HAP-1 (cell line): Measurements from ENCODE around the gene TFF1.

Experiments used
- DNase-seq, 2 experiments: peaks; one replicate each; pipeline ENCODE4 v3.0.0-alpha.2; 2016 to 2020; ENCODE audit warnings: low spot score in 2 of 2
- H3K27me3 ChIP-seq: fragments of 250-450 bp; sonication (Bioruptor Pico); 2 replicates; pipeline ENCODE4 v1.5.1; 2020; ENCODE audit warnings: low read depth, mild to moderate bottlenecking, moderate library complexity
- H3K36me3 ChIP-seq: fragments of 250-450 bp; sonication (Bioruptor Pico); replicated peaks from 2 replicates; pipeline ENCODE4 v1.5.1; 2020; ENCODE audit warnings: mild to moderate bottlenecking
- H3K4me1 ChIP-seq: fragments of 250-450 bp; sonication (Bioruptor Pico); 2 replicates; pipeline ENCODE4 v1.5.1; 2020; ENCODE audit warnings: mild to moderate bottlenecking
- H3K4me3 ChIP-seq: fragments of 250-450 bp; sonication (Bioruptor Pico); 2 replicates; pipeline ENCODE4 v1.5.1; 2020; ENCODE audit warnings: mild to moderate bottlenecking, moderate library complexity
- H3K9me3 ChIP-seq: fragments of 250-450 bp; sonication (Bioruptor Pico); 2 replicates; pipeline ENCODE4 v1.5.1; 2020; ENCODE audit warnings: mild to moderate bottlenecking, moderate library complexity
- in situ Hi-C: fragments of 300-500 bp; cut with MboI; formaldehyde crosslinking; loops from 3 replicates; pipeline ENCODE4 v1.14.3; 2020; ENCODE audit warnings: low sequenced_read_pairs, inconsistent platforms, mixed read lengths

The TFF1 gene

GRCh38 chr21:42406201-42406621 is 39.9 kb upstream of the TFF1 start:
- no peak overlapping the region for H3K4me3 ChIP-seq
- H3K27me3 ChIP-seq: no peaks in the 10 kb centered on the region
- H3K9me3 ChIP-seq: no peaks in the 10 kb centered on the region
- no peaks in the 10 kb centered on the region for H3K4me1 ChIP-seq
- no peak for DNase-seq
- in situ Hi-C loops: no loop called here
- H3K36me3 ChIP-seq: no peaks in the 10 kb centered on the region

DNA sequence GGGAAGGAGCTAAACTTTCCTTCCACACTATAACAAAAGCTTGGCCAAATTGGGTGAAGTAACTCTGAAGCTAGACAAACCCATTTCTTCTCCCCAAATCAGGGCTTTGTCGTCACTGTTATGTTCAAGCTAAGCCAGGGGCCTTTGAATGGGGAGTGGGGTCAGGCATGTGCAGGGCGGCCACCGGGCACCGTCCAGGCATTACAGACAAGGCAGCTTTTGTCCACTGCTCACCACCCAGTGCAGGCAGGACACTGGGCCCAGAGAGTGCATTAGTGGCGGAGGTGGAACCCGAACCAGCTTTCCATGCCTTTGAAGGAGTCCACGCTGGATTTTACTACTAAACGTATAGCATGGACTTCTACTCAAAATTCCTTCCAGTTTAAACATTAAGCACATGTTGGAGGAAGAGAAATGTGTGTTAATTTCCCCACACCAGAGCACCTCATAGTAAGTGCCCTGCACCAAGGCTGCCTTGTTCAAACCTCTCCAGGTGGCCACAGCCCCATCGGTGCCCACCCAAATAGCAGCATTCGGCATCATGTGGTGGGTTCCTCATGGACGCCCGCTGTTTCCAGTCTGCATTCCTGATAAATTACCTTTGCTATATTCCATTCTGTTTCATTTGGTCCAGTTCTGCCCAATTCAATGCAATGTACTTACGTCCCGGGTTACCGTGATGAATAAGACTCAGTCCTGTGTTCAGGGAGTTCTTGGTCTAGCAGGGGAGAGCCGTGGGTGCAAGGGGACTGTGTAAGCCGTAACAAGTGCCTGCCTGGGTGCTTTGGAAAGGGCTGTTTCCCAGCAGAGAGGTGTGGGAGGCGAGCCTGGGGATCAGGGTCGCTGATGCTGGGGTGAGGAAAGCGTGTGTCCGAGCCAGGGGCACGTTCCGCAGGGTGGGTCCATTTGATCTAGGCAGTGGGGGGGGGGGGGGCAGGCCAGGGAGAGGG is 39.0 kb upstream of the TFF1 start:
- Histone ChIP-seq H3K27me3 (no peaks in the 10 kb centered on the region), H3K9me3 (no peaks in the 10 kb centered on the region), H3K36me3 (no peaks in the 10 kb centered on the region), H3K4me3 (no peak overlapping the region), H3K4me1 (no peaks in the 10 kb centered on the region)
- no peak for DNase-seq
- in situ Hi-C loops: no loop called here

DNA sequence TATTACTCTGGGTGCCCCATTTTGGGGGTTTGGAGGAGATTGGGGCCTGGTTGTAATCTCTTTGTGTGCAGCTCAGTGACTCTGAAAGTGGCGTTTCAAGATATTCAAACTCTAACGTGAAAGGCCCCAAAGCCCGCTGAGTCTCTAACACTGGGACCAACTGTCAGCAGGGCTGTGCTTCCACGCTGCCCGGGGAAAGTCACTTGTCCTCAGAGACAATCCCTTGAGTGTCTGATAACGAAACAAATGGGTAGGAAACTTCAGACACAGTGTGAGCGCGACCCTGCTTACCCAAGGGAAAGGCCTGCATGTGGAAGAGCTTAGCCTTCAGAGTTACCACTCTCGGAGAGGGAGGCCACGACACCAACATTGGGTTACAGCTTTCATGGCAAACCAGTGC is 38.2 kb upstream of the TFF1 start:
- DNase-seq: no peak
- Histone ChIP-seq H3K4me1 (no peaks in the 10 kb centered on the region), H3K36me3 (no peaks in the 10 kb centered on the region), H3K9me3 (no peaks in the 10 kb centered on the region), H3K4me3 (no peak overlapping the region), H3K27me3 (no peaks in the 10 kb centered on the region)
- in situ Hi-C loops: no loop called here

- no peaks in the 10 kb centered on the region for H3K4me1 ChIP-seq
Observed at GRCh38 chr21:42403611-42404231, 37.4 kb upstream of the TFF1 start, which contains the start of gene UBASH3A. TSS of gene UBASH3A (plus strand) at chr21:42403902. CDS start at chr21:42403946, 44 bp downstream.

DNA sequence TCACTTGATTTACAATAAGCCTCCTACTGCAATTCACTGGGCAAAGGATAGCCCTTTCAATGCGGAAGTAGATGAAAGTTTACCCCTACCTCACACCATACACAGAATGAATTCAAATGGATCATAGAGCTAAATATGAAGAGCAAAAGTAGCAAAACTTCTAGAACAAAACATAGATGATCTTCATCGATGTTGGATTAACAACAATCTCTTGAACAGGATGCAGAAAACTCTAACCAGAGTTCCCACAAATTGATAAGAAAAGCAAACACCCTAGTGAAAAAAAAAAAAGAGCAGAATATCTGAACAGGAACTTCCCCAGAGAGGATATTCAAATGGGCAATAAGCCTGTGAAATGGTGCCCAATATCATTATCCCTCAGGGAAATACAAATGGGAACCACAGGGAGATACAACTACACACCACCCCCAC is 35.5 kb upstream of the TFF1 start:
- H3K4me1 ChIP-seq: no peaks in the 10 kb centered on the region
- no peaks in the 10 kb centered on the region for H3K36me3 ChIP-seq
- H3K27me3 ChIP-seq: no peaks in the 10 kb centered on the region
- no peak for DNase-seq
- in situ Hi-C loops: no loop called here
- no peaks in the 10 kb centered on the region for H3K9me3 ChIP-seq
- H3K4me3 ChIP-seq: no peak overlapping the region

More at GRCh38 chr21:42403611-42404231, 37.4 kb upstream of the TFF1 start, which contains the start of gene UBASH3A:
- no peak within 1 kb of the TSS for H3K4me3 ChIP-seq
- no peaks in the 10 kb centered on the region for H3K9me3 ChIP-seq
- no peaks in the 10 kb centered on the region for H3K27me3 ChIP-seq
- no peak for DNase-seq
- no peaks in the 10 kb centered on the region for H3K36me3 ChIP-seq
- in situ Hi-C loops: no loop called here

DNA sequence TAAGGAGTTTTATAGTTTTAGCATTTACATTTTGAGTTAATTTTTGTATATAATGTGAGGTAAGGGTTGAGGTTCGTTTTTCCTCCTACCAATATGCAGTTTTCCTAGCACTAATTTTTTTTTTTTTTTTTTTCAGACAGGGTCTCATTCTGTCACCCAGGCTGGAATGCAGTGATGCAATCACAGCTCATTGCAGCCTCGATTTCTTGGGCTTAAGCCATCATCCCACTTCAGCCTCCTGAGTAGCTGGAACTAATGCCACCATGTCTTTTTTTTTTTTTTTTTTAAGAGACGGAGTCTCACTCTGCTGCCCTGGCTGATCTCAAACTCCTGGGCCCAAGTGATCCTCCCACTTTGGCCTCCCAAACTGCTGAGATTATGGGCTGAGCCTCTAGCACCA is 34.8 kb upstream of the TFF1 start:
- Histone ChIP-seq H3K27me3 (no peaks in the 10 kb centered on the region), H3K4me1 (no peaks in the 10 kb centered on the region), H3K4me3 (no peak overlapping the region), H3K36me3 (no peaks in the 10 kb centered on the region), H3K9me3 (no peaks in the 10 kb centered on the region)
- DNase-seq: no peak
- in situ Hi-C loops: no loop called here

GRCh38 chr21:42400525-42400924 is 34.2 kb upstream of the TFF1 start:
- no peak for DNase-seq

DNA sequence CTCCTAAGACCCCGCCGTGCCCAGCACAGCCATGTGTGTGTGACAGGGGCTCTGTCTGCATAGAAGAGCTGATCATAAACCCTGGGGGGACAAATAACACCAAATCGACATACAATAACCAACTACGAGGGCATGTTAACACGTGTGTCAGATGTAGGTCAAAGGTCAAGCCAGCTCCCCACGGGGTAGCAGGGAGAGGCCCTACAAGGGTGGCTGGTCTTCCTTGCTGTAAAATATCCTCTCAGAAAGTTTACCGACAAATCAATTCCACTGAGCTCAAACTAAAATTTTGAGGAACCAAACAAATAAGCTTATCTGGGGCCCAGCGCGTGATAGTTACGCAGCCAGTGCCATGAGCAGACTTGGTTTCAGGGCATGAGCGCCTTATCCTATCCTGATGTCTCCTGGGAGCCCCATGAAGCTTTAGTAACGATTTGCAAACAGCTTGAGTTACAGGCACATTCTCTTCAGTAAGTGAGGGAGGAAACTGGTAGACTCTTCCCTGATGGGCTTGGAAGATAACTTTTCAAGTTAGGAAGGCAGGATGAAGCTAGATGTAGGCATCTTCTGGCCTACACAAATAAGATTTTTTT is 32.2 kb upstream of the TFF1 start:
- no peak for DNase-seq
- H3K4me1 ChIP-seq: no peaks in the 10 kb centered on the region
- H3K27me3 ChIP-seq: no peaks in the 10 kb centered on the region
- no peaks in the 10 kb centered on the region for H3K36me3 ChIP-seq
- in situ Hi-C loops: no loop called here
- no peaks in the 10 kb centered on the region for H3K9me3 ChIP-seq
- no peak overlapping the region for H3K4me3 ChIP-seq

More at GRCh38 chr21:42400525-42400924, 34.2 kb upstream of the TFF1 start:
- H3K27me3 ChIP-seq: no peaks in the 10 kb centered on the region
- H3K9me3 ChIP-seq: no peaks in the 10 kb centered on the region
- H3K36me3 ChIP-seq: no peaks in the 10 kb centered on the region
- no peak overlapping the region for H3K4me3 ChIP-seq
- in situ Hi-C loops: no loop called here
- no peaks in the 10 kb centered on the region for H3K4me1 ChIP-seq

GRCh38 chr21:42397746-42398394 is 31.5 kb upstream of the TFF1 start:
- Histone ChIP-seq H3K4me3 (no peak overlapping the region), H3K4me1 (no peaks in the 10 kb centered on the region), H3K36me3 (no peaks in the 10 kb centered on the region), H3K9me3 (no peaks in the 10 kb centered on the region), H3K27me3 (no peaks in the 10 kb centered on the region)
- DNase-seq: no peak
- in situ Hi-C loops: no loop called here

GRCh38 chr21:42396799-42397745 is 30.7 kb upstream of the TFF1 start:
- Histone ChIP-seq H3K4me1 (no peaks in the 10 kb centered on the region), H3K27me3 (no peaks in the 10 kb centered on the region), H3K36me3 (no peaks in the 10 kb centered on the region), H3K9me3 (no peaks in the 10 kb centered on the region), H3K4me3 (no peak overlapping the region)
- in situ Hi-C loops: no loop called here
- no peak for DNase-seq

DNA sequence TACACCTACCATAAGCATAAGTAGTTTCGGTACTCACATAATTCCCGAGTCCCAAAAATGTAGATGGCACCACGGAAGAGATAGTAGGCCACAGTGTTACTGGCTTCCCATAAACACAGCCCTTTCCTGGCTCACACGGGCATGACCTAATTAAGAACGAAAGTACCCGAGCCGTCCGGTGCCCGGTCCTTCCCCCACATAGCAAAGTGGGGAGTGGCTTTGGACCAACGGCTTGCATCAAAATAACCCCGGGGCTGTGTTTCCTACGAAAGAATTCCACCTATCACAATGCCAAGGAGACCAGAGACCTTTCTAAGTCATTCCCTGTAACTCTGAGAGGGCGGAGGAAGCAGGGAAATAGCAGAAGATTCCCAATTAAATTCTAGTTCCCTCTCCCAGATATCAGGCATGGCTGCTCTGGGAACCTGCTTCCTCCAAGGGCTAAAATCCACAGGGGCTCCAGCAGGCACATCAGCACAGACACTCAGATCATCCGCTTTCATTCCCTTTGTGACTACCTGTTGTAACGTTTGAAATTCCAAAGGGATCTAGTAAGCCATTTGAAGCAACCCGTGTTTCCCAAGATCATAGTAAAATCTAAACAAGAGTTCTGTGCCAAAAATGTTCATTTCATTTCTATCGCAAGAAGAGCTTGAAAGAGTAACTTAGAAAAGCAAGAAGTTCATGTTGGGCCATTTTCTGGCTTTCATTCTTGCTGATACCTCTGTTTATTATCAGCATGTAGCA is 29.7 kb upstream of the TFF1 start, which contains the start of gene TMPRSS3:
TSS of gene TMPRSS3 (minus strand) at position 148 of the 747 bp plus-strand sequence. CDS start 635 bp downstream, outside the sequence.
- in situ Hi-C loops: no loop called here
- no peaks in the 10 kb centered on the region for H3K4me1 ChIP-seq
- no peaks in the 10 kb centered on the region for H3K27me3 ChIP-seq
- H3K36me3 ChIP-seq: no peaks in the 10 kb centered on the region
- H3K9me3 ChIP-seq: no peaks in the 10 kb centered on the region
- no peak within 1 kb of the TSS for H3K4me3 ChIP-seq
- no peak for DNase-seq

DNA sequence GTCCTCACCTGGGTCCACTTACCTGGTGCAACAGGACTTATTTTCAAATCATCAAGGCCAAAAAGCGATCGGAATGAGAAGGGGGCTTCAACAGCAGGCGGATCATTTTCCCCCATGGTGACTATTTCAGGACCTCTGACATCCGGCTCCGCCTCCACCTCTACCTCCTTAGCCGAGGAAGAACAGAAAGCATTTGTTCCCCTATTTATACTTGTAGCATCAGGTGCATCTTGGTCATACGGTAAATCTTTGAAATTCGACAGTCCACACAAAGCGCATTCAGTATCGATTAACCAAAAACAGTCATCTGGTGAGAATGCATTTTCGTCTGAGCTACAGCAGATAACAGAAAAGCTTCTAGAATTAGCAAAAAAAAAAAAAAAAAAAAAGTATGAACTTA is 29.0 kb upstream of the TFF1 start:
- no peaks in the 10 kb centered on the region for H3K27me3 ChIP-seq
- in situ Hi-C loops: no loop called here
- H3K36me3 ChIP-seq: no peaks in the 10 kb centered on the region
- no peak for DNase-seq
- H3K4me3 ChIP-seq: no peak overlapping the region
- H3K4me1 ChIP-seq: no peaks in the 10 kb centered on the region
- no peaks in the 10 kb centered on the region for H3K9me3 ChIP-seq
